Nephron progenitor cell (in vitro differentiated cells): ENCODE measurements around the gene ZCCHC2.

Source experiments
- DNase-seq: peaks from one replicate; pipeline ENCODE4 v3.0.0; 2021
- H3K27ac Mint-ChIP-seq: 2 replicates; pipeline ENCODE4 v1.8.0; 2021; ENCODE audit warnings: mild to moderate bottlenecking, moderate library complexity, mixed read lengths
- H3K27me3 Mint-ChIP-seq: 2 replicates; pipeline ENCODE4 v1.8.0; 2021; ENCODE audit warnings: mild to moderate bottlenecking, low read depth, mixed read lengths; ENCODE audit not compliant: poor library complexity
- H3K36me3 Mint-ChIP-seq: 2 replicates; pipeline ENCODE4 v1.8.0; 2021; ENCODE audit warnings: low read depth, mixed read lengths
- H3K4me1 Mint-ChIP-seq: 2 replicates; pipeline ENCODE4 v1.8.0; 2021; ENCODE audit warnings: mixed read lengths
- H3K4me3 Mint-ChIP-seq: 2 replicates; pipeline ENCODE4 v1.8.0; 2021; ENCODE audit warnings: mild to moderate bottlenecking, moderate library complexity, mixed read lengths
- H3K9me3 Mint-ChIP-seq: 2 replicates; pipeline ENCODE4 v1.8.0; 2021; ENCODE audit warnings: mild to moderate bottlenecking, moderate library complexity, mixed read lengths
- CTCF ChIP-seq: fragments of 200-600 bp; sonication (generic); IDR thresholded peaks from 2 replicates; pipeline ENCODE4 v1.5.0; 2021; ENCODE audit warnings: antibody characterized with exemption

ZCCHC2 gene

DNA sequence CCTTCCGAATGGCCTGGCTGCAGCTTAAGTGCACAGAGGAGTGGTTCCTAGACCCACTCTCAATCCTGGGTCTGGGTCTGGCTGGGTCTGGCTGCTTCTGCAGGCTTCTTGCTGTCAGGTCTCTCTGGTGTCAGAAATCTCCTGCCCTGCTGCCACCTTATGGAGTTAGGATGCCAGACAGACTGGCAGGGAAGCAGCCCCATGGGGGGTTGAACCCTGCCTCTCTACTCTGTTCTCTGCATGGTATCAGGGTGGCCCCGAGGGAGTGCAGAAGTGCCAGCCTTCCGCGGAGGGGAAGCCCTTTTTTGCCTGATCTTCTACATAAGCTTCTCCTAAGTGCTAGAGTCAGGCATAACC, 89.4 kb downstream of the ZCCHC2 start:
- H3K27ac Mint-ChIP-seq, result no peak overlapping the region
- H3K36me3 Mint-ChIP-seq, result no peaks in the 10 kb centered on the region
- no peak for DNase-seq
- H3K27me3 Mint-ChIP-seq, result peaks cover 2% of the 10 kb centered on the region
- H3K9me3 Mint-ChIP-seq, result peaks cover 3% of the 10 kb centered on the region
- H3K4me1 Mint-ChIP-seq, result peaks cover 47% of the 10 kb centered on the region
- TF ChIP-seq CTCF, result no peak
- no peak overlapping the region for H3K4me3 Mint-ChIP-seq

GRCh38 chr18:62612776-62613175, 90.0 kb downstream of the ZCCHC2 start:
- H3K36me3 Mint-ChIP-seq, result no peaks in the 10 kb centered on the region
- peaks cover 2% of the 10 kb centered on the region for H3K27me3 Mint-ChIP-seq

DNA sequence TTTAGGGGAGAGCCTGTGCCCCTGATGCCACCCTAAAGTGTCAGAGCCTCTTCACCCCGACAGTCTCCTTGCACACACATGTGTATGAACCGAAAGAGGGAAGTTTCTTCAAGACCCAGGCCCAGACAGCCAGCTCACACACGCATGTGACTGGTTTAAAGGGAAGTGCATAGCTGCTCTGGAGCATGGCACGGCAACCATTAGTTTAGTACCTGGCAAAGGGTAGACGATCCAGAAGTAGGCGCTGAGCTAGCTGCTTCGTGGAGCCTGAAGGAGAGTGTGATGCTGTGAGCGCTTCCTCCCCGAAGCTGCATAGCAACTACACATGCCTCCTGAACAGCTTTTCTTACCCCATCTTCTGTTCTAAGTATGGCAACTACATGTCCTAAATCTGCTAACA, 91.7 kb downstream of the ZCCHC2 start:
- no peaks in the 10 kb centered on the region for H3K36me3 Mint-ChIP-seq
- peaks cover 40% of the 10 kb centered on the region for H3K4me1 Mint-ChIP-seq
- no peak for DNase-seq

More at GRCh38 chr18:62612776-62613175, 90.0 kb downstream of the ZCCHC2 start:
- no peak for DNase-seq
- no peak overlapping the region for H3K27ac Mint-ChIP-seq
- H3K4me3 Mint-ChIP-seq, result no peak overlapping the region
- peaks cover 43% of the 10 kb centered on the region for H3K4me1 Mint-ChIP-seq
- H3K9me3 Mint-ChIP-seq, result no peaks in the 10 kb centered on the region
- TF ChIP-seq CTCF, result no peak

GRCh38 chr18:62616331-62616805, 93.5 kb downstream of the ZCCHC2 start:
- Mint-ChIP-seq H3K9me3 (no peaks in the 10 kb centered on the region), H3K27ac (no peak overlapping the region), H3K36me3 (no peaks in the 10 kb centered on the region), H3K4me3 (no peak overlapping the region), H3K27me3 (peaks cover 2% of the 10 kb centered on the region), H3K4me1 (peaks cover 21% of the 10 kb centered on the region)
- no peak for TF ChIP-seq CTCF
- DNase-seq, result no peak

More for the DNA sequence above, 91.7 kb downstream of the ZCCHC2 start:
- Mint-ChIP-seq H3K27ac (no peak overlapping the region), H3K4me3 (no peak overlapping the region), H3K27me3 (peaks cover 2% of the 10 kb centered on the region), H3K9me3 (no peaks in the 10 kb centered on the region)
- TF ChIP-seq CTCF, result no peak

DNA sequence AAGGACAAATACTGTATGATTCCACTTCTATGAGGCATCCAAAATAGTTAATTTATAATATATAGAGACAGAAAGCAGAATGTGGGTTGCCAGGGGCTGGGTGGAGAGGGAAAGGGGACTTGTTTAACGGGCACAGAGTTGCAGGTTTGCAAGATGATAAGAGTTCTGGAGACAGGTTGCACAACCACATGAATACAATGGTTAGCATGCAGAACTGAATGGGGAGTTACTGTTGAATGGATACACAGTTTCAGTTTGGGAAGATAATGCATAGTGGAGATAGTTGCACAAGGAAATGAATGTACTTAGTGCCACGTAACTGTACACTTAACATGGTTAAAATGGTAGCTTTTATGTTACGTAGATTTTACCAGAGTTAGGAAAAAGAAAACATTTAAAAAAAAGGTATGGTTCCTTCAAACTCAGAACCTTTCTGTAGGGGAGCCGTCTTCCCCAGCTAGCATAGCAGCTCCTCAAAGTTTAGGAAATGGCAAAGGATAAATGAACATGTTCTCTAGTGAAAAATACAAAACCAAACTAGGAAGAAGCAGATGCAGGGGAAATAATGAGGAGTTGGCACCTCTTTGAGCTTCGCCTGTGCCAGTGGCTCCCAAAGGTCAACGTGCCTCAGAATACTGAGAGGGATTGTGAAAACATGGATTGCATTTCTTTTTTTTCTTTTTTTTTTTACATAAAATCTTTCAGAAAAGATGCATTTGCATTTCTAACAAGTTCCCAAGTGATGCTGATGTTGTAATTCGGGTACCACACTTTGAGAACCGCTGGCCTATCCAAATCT, 95.2 kb downstream of the ZCCHC2 start:
- peaks cover 2% of the 10 kb centered on the region for H3K9me3 Mint-ChIP-seq
- no peak overlapping the region for H3K27ac Mint-ChIP-seq
- no peak for DNase-seq

More for the DNA sequence above, 95.2 kb downstream of the ZCCHC2 start:
- H3K36me3 Mint-ChIP-seq, result no peaks in the 10 kb centered on the region
- H3K4me3 Mint-ChIP-seq, result no peak overlapping the region
- H3K27me3 Mint-ChIP-seq, result peaks cover 2% of the 10 kb centered on the region
- no peak for TF ChIP-seq CTCF
- peaks cover 5% of the 10 kb centered on the region for H3K4me1 Mint-ChIP-seq
